Mesenchymal stem cell (in vitro differentiated cells and primary cell): Measurements from ENCODE around the gene CD300LB.

Experiments used
- DNase-seq: peaks from one replicate; pipeline ENCODE4 v3.0.0-alpha.2; 2013
- H2AFZ ChIP-seq: one replicate; pipeline ENCODE4 v1.6.1; 2013; ENCODE audit warnings: low read depth, mild to moderate bottlenecking, control low read depth, inconsistent platforms, low read length, moderate library complexity
- H2AK5ac ChIP-seq: 2 replicates; pipeline ENCODE4 v1.6.1; 2013; ENCODE audit warnings: low read length, moderate library complexity, mild to moderate bottlenecking, inconsistent platforms; ENCODE audit not compliant: severe bottlenecking
- H2BK120ac ChIP-seq: one replicate; pipeline ENCODE4 v1.6.1; 2013; ENCODE audit warnings: low read depth, mild to moderate bottlenecking, inconsistent platforms, low read length, moderate library complexity
- H2BK12ac ChIP-seq, 2 experiments: one replicate each; pipeline ENCODE4 v1.6.1; 2013; ENCODE audit warnings: inconsistent platforms in 2 of 2, low read length in 2 of 2, mild to moderate bottlenecking in 2 of 2, moderate library complexity in 2 of 2, control low read depth in 1 of 2
- H2BK15ac ChIP-seq: one replicate; pipeline ENCODE4 v1.6.1; 2013; ENCODE audit warnings: mild to moderate bottlenecking, low read depth, inconsistent platforms; ENCODE audit not compliant: poor library complexity, severe bottlenecking
- H2BK5ac ChIP-seq: 2 replicates; pipeline ENCODE4 v1.6.1; 2013; ENCODE audit warnings: low read depth, mild to moderate bottlenecking, low read length, control low read depth, inconsistent platforms; ENCODE audit not compliant: poor library complexity, severe bottlenecking
- H3K14ac ChIP-seq, 2 experiments: one replicate each; pipeline ENCODE4 v1.6.1; 2013; ENCODE audit warnings: inconsistent platforms in 2 of 2, low read length in 2 of 2, control low read depth in 1 of 2, mild to moderate bottlenecking in 1 of 2, moderate library complexity in 1 of 2
- H3K18ac ChIP-seq, 2 experiments: one replicate each; pipeline ENCODE4 v1.6.1; 2013; ENCODE audit warnings: inconsistent platforms in 2 of 2, low read length in 2 of 2, control low read depth in 1 of 2, low read depth in 1 of 2, mild to moderate bottlenecking in 1 of 2
- H3K23ac ChIP-seq, 2 experiments: one replicate each; pipeline ENCODE4 v1.6.1; 2013; ENCODE audit warnings: inconsistent platforms in 2 of 2, low read length in 2 of 2, mild to moderate bottlenecking in 2 of 2, moderate library complexity in 2 of 2, control low read depth in 1 of 2
- H3K27ac ChIP-seq: 2 replicates; pipeline ENCODE4 v1.5.1; 2013; ENCODE audit warnings: mild to moderate bottlenecking, moderate library complexity, low read length, control low read depth, inconsistent platforms; ENCODE audit not compliant: poor library complexity, severe bottlenecking
- H3K27me3 ChIP-seq, 2 experiments: 2 replicates each; pipeline versions ENCODE4 v1.6.1 to v1.7.0; 2013; ENCODE audit warnings: low read length in 2 of 2, mild to moderate bottlenecking in 2 of 2, moderate library complexity in 2 of 2, control low read depth in 1 of 2, inconsistent platforms in 1 of 2; ENCODE audit not compliant: control insufficient read depth in 1 of 2, insufficient read depth in 1 of 2
- H3K36me3 ChIP-seq, 2 experiments: 2 replicates each; pipeline versions ENCODE4 v1.6.1 to v1.7.0; 2013; ENCODE audit warnings: low read length in 2 of 2, control low read depth in 1 of 2, inconsistent platforms in 1 of 2, low read depth in 1 of 2, mild to moderate bottlenecking in 1 of 2; ENCODE audit not compliant: insufficient read depth in 2 of 2, control insufficient read depth in 1 of 2
- H3K4ac ChIP-seq, 2 experiments: one replicate each; pipeline ENCODE4 v1.6.1; 2013; ENCODE audit warnings: inconsistent platforms in 2 of 2, low read length in 2 of 2, mild to moderate bottlenecking in 2 of 2, moderate library complexity in 2 of 2, control low read depth in 1 of 2, low read depth in 1 of 2
- H3K4me1 ChIP-seq: 2 replicates; pipeline ENCODE4 v1.6.1; 2013; ENCODE audit warnings: low read depth, low read length, control low read depth; ENCODE audit not compliant: control insufficient read depth, insufficient read depth
- H3K4me2 ChIP-seq: 2 replicates; pipeline ENCODE4 v1.6.1; 2013; ENCODE audit warnings: low read length, mild to moderate bottlenecking, inconsistent platforms; ENCODE audit not compliant: poor library complexity, severe bottlenecking
- H3K4me3 ChIP-seq, 2 experiments: 2 replicates each; pipeline versions ENCODE4 v1.5.1 to v1.7.0; 2013; ENCODE audit warnings: low read length in 2 of 2, mild to moderate bottlenecking in 2 of 2, control low read depth in 1 of 2, low read depth in 1 of 2; ENCODE audit not compliant: insufficient read depth in 1 of 2
- H3K79me1 ChIP-seq: replicated peaks from 2 replicates; pipeline ENCODE4 v1.6.1; 2013; ENCODE audit warnings: mild to moderate bottlenecking, control low read depth, low read length, inconsistent platforms; ENCODE audit not compliant: poor library complexity, severe bottlenecking
- H3K9ac ChIP-seq: 2 replicates; pipeline ENCODE4 v1.7.0; 2013; ENCODE audit warnings: mild to moderate bottlenecking, low read length, moderate library complexity
- H3K9me3 ChIP-seq: 2 replicates; pipeline ENCODE4 v1.7.0; 2013; ENCODE audit warnings: mild to moderate bottlenecking, low read length; ENCODE audit not compliant: control insufficient read depth
- H4K8ac ChIP-seq: one replicate; pipeline ENCODE4 v1.6.1; 2013; ENCODE audit warnings: inconsistent platforms, mild to moderate bottlenecking, low read length, moderate library complexity
- H4K91ac ChIP-seq: one replicate; pipeline ENCODE4 v1.6.1; 2013; ENCODE audit warnings: mild to moderate bottlenecking, low read length, inconsistent platforms
- WGBS: methylation state at CpG from one replicate; pipeline ENCODE4 v1.1.7; 2013; ENCODE audit warnings: mixed read lengths; 5-methylcytosine and 5-hydroxymethylcytosine counted together

CD300LB gene

DNA sequence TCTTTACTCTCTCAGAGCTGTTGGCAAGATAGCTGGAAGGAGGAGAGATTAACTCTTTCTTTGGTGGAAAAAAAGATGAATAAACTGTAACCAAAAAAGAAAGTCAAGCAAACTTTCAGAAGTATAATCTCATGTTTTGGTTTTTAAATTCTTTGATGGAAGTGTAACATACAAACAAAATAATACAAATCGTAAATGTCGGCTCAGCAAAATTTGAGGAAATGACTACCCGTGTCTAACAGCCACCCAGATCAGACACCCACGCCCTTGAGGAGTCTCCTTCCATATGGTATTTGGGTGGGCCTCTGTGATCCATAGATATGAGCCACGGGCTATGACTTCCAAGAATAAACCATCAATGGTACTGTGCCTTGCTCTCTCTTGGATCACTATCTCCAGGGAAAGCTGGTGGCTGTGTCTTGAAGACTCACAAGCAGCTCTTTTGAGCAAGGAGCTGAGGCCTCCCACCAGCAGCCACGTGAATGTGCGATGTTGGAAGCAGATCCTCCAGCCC is 24.2 kb upstream of the CD300LB start:
- H2AK5ac ChIP-seq: no peak overlapping the region
- H3K4me1 ChIP-seq: no peaks in the 10 kb centered on the region
- no peak overlapping the region for H2BK12ac ChIP-seq
- no peak overlapping the region for H4K8ac ChIP-seq
- H3K4me2 ChIP-seq: no peak overlapping the region
- H3K14ac ChIP-seq: no peak overlapping the region
- no peaks in the 10 kb centered on the region for H3K9me3 ChIP-seq
- no peaks in the 10 kb centered on the region for H3K36me3 ChIP-seq
- H3K18ac ChIP-seq: no peak overlapping the region
- H2AFZ ChIP-seq: no peak overlapping the region
- H2BK5ac ChIP-seq: no peak overlapping the region
- no peak overlapping the region for H3K4me3 ChIP-seq
- H4K91ac ChIP-seq: no peak overlapping the region
- H3K4ac ChIP-seq: no peak overlapping the region
- H3K23ac ChIP-seq: no peak overlapping the region
- H3K79me1 ChIP-seq: no peaks in the 10 kb centered on the region
- H2BK15ac ChIP-seq: no peak overlapping the region
- H3K27ac ChIP-seq: no peak overlapping the region
- no peak overlapping the region for H2BK120ac ChIP-seq
- no peak for DNase-seq
- peaks cover 35 to 85% of the 10 kb centered on the region in 2 experiments for H3K27me3 ChIP-seq
- H3K9ac ChIP-seq: no peak overlapping the region
- WGBS: 78% methylated on average over 7 of the region's 7 CpGs

DNA sequence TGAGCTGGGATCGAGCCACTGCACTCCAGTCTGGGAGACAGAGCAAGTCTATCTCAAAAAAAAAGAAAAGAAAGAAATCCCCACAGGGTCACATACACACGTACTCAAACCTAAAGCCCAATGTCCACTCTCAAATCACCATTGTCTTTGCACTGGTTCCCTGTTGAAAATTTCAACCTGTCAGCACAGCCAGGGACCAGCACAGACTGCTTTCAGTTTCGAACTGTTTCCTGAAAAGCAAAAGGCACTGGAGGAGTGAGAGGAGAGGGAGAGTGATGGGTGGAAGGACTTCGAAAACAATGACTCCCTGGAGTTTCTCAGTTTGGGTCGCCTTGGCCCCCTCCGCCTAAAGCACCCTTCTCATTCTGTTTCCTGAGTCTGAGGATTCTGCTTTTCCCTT is 23.6 kb upstream of the CD300LB start:
- WGBS: 89% methylated on average over 6 of the region's 6 CpGs
- H3K79me1 ChIP-seq: no peaks in the 10 kb centered on the region

DNA sequence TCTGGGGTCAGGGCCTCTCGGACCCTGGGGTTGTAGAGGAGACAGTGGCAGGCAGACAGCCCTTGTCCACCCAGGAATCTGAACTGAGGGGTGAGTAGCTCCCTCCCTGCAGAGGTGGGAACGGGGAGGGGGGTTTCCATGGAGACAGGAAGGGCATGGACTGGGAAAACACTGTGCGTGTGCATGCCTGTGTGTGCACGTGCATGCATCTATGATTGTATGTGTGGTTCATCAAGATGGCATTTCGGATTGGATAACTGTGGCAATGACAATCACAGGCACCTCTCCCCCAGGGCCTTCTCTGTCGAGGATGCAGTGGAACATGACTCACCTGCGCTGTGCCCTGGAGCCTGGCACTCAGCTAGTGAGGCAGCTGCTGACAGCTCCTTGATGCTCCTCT is 20.8 kb upstream of the CD300LB start:
- Histone ChIP-seq H3K14ac (no peak overlapping the region), H3K9me3 (no peaks in the 10 kb centered on the region), H3K27me3 (peaks cover 36 to 81% of the 10 kb centered on the region in 2 experiments), H3K4me1 (no peaks in the 10 kb centered on the region), H3K23ac (no peak overlapping the region), H2AFZ (no peak overlapping the region), H2BK120ac (no peak overlapping the region), H3K4me3 (no peak overlapping the region), H3K9ac (no peak overlapping the region), H2BK15ac (no peak overlapping the region), H2BK5ac (no peak overlapping the region), H3K18ac (no peak overlapping the region), H4K8ac (no peak overlapping the region), H2BK12ac (no peak overlapping the region), H3K79me1 (no peaks in the 10 kb centered on the region), H3K4ac (no peak overlapping the region), H3K36me3 (no peaks in the 10 kb centered on the region), H2AK5ac (no peak overlapping the region), H3K4me2 (no peak overlapping the region), H4K91ac (no peak overlapping the region), H3K27ac (no peak overlapping the region)
- 55% methylated on average over 7 of the region's 7 CpGs for WGBS
- no peak for DNase-seq

More for the DNA sequence above, 23.6 kb upstream of the CD300LB start:
- no peak overlapping the region for H3K18ac ChIP-seq
- no peak overlapping the region for H2BK12ac ChIP-seq
- no peak overlapping the region for H2BK120ac ChIP-seq
- DNase-seq: no peak
- no peak overlapping the region for H4K91ac ChIP-seq
- no peak overlapping the region for H3K27ac ChIP-seq
- H3K9me3 ChIP-seq: no peaks in the 10 kb centered on the region
- H3K4me3 ChIP-seq: no peak overlapping the region
- no peak overlapping the region for H2AK5ac ChIP-seq
- H3K4ac ChIP-seq: no peak overlapping the region
- H2BK5ac ChIP-seq: no peak overlapping the region
- no peak overlapping the region for H4K8ac ChIP-seq
- no peak overlapping the region for H3K14ac ChIP-seq
- no peak overlapping the region for H3K9ac ChIP-seq
- H2AFZ ChIP-seq: no peak overlapping the region
- H3K4me1 ChIP-seq: no peaks in the 10 kb centered on the region
- H3K23ac ChIP-seq: no peak overlapping the region
- peaks cover 35 to 89% of the 10 kb centered on the region in 2 experiments for H3K27me3 ChIP-seq
- no peak overlapping the region for H2BK15ac ChIP-seq
- no peak overlapping the region for H3K4me2 ChIP-seq
- no peaks in the 10 kb centered on the region for H3K36me3 ChIP-seq

DNA sequence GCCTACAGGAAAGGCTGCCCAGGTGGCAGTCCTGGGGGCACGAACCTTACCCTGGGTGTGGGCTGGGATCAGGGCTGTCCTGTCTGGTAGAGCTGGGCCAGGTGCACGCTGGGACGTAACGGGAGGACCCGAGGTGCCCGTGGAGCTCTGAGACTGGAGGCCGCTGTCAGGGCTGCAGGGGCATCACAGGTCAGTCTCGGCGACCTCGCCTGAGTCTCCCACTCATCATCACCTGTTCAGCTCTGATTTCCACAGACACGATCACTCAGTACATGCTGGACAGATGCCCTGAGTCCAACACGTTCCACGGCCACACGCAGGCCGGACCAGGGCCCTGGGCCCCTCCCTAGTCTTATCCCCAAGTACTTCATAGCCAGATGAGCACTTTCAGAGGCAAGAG is 19.3 kb upstream of the CD300LB start:
- Histone ChIP-seq H2BK12ac (no peak overlapping the region), H3K18ac (no peak overlapping the region), H3K9ac (no peak overlapping the region), H3K9me3 (no peaks in the 10 kb centered on the region), H3K4me3 (no peak overlapping the region), H4K91ac (no peak overlapping the region), H3K27ac (no peak overlapping the region), H2AFZ (no peak overlapping the region), H3K79me1 (no peaks in the 10 kb centered on the region), H2BK15ac (no peak overlapping the region), H3K36me3 (no peaks in the 10 kb centered on the region), H3K4me1 (no peaks in the 10 kb centered on the region), H4K8ac (no peak overlapping the region), H3K14ac (no peak overlapping the region), H3K4me2 (no peak overlapping the region), H3K27me3 (peaks cover 32 to 69% of the 10 kb centered on the region in 2 experiments), H2BK120ac (no peak overlapping the region), H2AK5ac (no peak overlapping the region), H2BK5ac (no peak overlapping the region), H3K23ac (no peak overlapping the region), H3K4ac (no peak overlapping the region)
- WGBS: 89% methylated on average over 15 of the region's 15 CpGs
- DNase-seq: no peak
